Activated T-cell treated with anti-CD3 and anti-CD28 coated beads for 4 hours (primary cell): ENCODE measurements around the gene ISYNA1.

ENCODE experiments used
- DNase-seq: peaks from one replicate; pipeline ENCODE4 v3.0.0-alpha.2; 2020

Gene ISYNA1

DNA sequence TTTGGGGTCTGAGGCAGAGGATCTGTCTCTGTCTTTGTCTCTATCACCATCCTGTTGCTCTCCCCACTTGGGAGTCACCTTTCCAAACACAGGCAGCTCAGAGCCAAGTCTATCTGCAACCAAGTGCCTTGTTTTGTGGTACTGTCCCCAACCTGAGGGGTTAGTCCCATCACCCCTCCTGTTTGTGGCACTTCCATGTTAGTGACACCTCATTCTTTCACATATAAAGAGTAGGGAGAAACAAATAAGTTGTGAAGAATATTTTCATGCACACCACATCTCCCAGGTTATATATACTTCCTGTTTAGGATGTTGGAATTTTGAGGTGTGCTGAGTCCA lies 48.2 kb downstream of the ISYNA1 start:
- no peak for DNase-seq

DNA sequence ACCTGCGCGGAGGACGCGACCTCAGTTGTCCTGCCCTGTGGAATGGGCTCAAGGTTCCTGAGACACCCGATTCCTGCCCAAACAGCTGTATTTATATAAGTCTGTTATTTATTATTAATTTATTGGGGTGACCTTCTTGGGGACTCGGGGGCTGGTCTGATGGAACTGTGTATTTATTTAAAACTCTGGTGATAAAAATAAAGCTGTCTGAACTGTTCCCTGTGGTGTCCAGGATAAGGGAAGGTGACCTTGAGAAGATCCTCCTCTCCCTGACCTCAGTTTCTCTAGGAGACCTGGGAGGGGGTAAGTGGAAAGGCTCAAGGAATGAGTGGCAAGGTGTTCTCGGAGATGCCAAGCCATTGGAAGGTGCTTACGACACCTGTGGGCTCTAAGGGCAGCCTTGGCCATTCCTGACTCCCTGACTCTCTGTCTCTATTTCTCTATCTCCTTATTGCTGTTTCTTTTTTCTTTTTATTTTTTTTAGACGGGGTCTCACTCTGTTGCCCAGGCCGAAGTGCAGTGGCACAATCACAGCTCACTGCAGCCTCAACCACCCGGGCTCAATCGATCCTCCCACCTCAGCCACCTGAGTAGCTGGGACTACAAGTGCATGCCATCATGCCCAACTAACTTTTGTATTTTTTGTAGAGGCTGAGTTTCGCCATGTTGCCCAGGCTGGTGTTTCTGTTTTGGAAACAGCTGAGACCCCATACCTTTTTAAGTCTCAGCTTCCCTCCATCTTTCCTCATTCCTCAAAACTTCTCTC lies 48.8 kb downstream of the ISYNA1 start:
- no peak for DNase-seq

DNA sequence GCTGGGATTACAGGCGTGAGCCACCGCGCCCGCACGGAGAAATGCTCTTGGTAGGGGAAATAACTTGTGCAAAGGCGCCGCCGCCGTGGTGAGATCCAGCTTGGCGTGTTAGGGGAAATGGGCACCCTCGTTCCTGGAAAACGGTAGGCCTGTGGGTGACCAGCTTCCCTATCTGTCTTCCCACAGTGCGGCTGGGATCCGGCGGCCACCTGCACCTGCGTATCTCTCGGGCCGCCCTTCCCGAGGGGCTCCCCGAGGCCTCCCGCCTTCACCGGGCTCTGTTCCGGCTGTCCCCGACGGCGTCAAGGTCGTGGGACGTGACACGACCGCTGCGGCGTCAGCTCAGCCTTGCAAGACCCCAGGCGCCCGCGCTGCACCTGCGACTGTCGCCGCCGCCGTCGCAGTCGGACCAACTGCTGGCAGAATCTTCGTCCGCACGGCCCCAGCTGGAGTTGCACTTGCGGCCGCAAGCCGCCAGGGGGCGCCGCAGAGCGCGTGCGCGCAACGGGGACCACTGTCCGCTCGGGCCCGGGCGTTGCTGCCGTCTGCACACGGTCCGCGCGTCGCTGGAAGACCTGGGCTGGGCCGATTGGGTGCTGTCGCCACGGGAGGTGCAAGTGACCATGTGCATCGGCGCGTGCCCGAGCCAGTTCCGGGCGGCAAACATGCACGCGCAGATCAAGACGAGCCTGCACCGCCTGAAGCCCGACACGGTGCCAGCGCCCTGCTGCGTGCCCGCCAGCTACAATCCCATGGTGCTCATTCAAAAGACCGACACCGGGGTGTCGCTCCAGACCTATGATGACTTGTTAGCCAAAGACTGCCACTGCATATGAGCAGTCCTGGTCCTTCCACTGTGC lies 49.6 kb downstream of the ISYNA1 start:
- peak; percentile 65 for DNase-seq

DNA sequence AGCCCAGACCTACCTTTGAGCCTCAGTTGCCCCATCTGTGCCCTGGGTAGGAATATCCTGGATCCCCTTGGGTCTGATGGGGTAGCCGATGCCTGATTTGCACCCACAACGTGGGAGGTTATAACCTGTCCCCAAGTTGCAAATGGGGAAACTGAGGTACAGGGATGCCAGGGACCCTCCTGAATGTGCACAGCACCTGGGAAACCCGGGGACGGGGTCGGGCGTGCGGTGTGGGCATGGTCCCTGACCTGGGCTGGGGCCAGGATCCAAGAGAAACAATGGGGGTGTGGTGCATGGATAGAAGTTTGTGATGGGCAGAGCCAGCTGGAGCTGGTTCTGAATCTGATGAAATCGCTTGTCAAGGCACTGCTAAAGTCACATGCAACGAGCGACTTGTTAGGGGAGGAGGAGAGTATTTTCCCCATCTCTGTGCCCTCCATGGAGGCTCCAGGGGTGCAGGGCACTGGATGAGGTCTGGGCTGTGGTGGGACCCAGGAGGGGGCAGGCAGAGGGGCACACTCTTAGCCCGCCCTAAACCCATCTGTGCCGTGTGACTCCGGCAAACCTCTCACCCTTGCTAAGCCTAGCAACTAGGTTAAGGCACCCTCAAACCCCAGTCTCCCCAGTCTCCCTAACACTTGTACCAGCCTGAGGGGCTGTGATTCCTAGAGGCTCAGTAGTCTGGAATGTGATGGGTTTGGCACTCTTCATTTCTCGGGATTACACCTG lies 51.2 kb downstream of the ISYNA1 start:
- DNase-seq = no peak

DNA sequence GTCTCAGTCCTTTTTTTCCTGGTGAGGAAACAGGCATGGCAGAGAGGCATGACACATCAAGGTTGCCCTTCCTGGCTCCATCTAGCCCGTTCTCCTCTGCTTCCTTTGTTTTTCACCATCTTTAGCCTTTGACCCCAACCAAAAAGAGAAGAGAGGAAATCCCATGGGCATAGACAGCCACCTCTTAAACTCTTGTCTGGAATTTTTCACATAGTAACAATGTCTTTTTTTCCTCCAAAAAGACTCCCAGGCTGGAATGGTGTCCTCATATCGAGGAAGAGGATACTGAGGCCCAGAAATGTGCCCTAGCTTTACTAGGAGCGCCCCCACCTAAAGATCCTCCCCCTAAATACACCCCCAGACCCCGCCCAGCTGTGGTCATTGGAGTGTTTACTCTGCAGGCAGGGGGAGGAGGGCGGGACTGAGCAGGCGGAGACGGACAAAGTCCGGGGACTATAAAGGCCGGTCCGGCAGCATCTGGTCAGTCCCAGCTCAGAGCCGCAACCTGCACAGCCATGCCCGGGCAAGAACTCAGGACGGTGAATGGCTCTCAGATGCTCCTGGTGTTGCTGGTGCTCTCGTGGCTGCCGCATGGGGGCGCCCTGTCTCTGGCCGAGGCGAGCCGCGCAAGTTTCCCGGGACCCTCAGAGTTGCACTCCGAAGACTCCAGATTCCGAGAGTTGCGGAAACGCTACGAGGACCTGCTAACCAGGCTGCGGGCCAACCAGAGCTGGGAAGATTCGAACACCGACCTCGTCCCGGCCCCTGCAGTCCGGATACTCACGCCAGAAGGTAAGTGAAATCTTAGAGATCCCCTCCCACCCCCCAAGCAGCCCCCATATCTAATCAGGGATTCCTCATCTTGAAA lies 52.0 kb downstream of the ISYNA1 start, which contains the start of gene GDF15:
Gene GDF15 (plus strand): TSS at position 484 of the 868 bp plus-strand sequence. CDS start 32 bp downstream, at position 516.
- no peak for DNase-seq

DNA sequence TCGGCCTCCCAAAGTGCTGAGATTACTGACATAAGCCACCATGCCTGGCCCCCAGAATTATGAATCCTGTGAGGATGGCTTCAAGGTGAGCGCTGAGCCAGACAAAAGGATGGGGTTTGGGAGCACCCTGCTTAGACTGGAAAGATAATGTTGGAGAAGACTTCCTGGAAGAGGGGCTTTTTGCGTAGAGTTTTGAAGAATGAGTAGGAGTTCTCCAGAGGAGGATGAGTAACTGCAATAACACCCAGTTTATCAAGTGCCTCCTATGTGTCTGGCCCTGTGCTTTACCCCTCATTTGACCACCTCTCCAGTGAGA lies 52.6 kb downstream of the ISYNA1 start:
- no peak for DNase-seq

DNA sequence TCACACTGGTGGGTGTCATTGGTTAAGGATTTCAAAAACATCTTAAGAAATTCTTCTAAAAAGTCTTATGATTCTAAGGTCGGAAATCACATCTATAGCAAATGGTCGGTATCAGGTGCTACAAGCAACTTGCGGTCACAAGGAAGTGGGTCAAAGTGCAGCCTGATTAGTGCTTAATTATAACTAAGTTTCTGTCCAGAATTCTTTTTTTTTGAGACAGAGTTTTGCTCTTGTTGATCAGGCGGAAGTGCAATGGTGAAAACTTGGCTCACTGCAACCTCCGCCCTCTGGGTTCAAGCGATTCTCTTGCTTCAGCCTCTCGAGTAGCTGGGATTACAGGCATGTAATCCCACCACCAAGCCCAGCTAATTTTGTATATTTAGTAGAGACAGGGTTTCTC lies 53.2 kb downstream of the ISYNA1 start:
- no peak for DNase-seq
